Ascending aorta (tissue), 2 donors: ENCODE results near the gene CEP78. TPM values are rescaled to one million over a fixed set of nuclear protein-coding genes. Genes with fewer than 3 reads are reported as not detected.
"Not testable (repeated sequence)": the region's sequence is repeated elsewhere in the genome, so short reads cannot be mapped to it uniquely, and the experiment has no call there.

Experiments
- DNase-seq, 2 donors: peaks; one replicate each; pipeline ENCODE4 v3.0.0-alpha.2; 2019; ENCODE audit warnings: low spot score in 2 of 2
- H3K27ac ChIP-seq, 2 donors: fragments of 200-600 bp; sonication (generic); one replicate each; pipeline ENCODE4 v1.5.1; 2016 to 2017; ENCODE audit warnings: mild to moderate bottlenecking in 1 of 2
- H3K27me3 ChIP-seq: fragments of 200-600 bp; sonication (generic); one replicate; pipeline ENCODE4 v1.5.1; 2017
- H3K36me3 ChIP-seq, 2 donors: fragments of 200-600 bp; sonication (generic); one replicate each; pipeline ENCODE4 v1.5.1; 2016
- H3K4me1 ChIP-seq, 2 donors: fragments of 200-600 bp; sonication (generic); one replicate each; pipeline ENCODE4 v1.5.1; 2016 to 2017; ENCODE audit warnings: mild to moderate bottlenecking in 1 of 2
- H3K4me3 ChIP-seq, 2 donors: fragments of 200-600 bp; sonication (generic); one replicate each; pipeline ENCODE4 v1.5.1; 2016 to 2017; ENCODE audit warnings: mild to moderate bottlenecking in 1 of 2
- H3K9me3 ChIP-seq, 2 donors: fragments of 200-600 bp; sonication (generic); one replicate each; pipeline ENCODE4 v1.5.1; 2016
- intact Hi-C: fragments of 100-400 bp; cut with DNase I; formaldehyde crosslinking; loops from one replicate; pipeline ENCODE4 v1.15.1; 2023
- total RNA-seq: library from RNA; depleted of rRNA; stranded (reverse); fragments of >200 nt; gene quantifications from one replicate; pipeline ENCODE4 v1.1.0, GENCODE V29; 2016
- TF ChIP-seq, protein P1 (sequence below), 3 experiments: fragments of 200-600 bp in 2 of 3; fragments of 450-650 bp in 1 of 3; sonication (generic) in 2 of 3; IDR thresholded peaks; one replicate each; pipeline ENCODE4 v1.5.1; 2016 to 2019; ENCODE audit warnings: antibody characterized with exemption in 3 of 3, mild to moderate bottlenecking in 1 of 3, moderate library complexity in 1 of 3

Gene CEP78
- total RNA-seq, 1 donor from 2014 or later = 19.8 TPM

- intact Hi-C loops = no loop called here
- H3K27ac ChIP-seq = no peak overlapping the region
Observed at GRCh38 chr9:78191931-78192330, 43.9 kb upstream of the CEP78 start.

DNA sequence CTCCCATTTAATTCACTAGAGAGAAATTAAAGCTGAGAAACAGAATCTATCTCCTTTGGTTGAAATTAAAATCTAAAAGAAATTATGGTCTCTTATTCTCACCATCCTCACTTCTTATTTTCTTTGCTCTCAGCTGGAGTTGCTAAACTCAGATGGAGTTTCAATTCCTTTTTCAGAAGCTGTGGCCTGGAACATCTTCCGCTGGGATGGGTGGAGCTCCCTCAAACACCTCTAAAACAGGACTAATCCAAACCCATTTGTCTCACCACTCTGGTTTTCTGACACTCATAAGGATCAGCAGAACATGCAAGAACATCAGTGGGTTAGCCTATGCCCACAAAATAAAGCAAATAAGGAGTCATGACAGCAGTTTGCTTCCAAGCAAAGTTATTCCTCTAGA lies 39.6 kb upstream of the CEP78 start:
- no peaks in the 10 kb centered on the region for H3K4me1 ChIP-seq
- TF ChIP-seq, protein P1, sequence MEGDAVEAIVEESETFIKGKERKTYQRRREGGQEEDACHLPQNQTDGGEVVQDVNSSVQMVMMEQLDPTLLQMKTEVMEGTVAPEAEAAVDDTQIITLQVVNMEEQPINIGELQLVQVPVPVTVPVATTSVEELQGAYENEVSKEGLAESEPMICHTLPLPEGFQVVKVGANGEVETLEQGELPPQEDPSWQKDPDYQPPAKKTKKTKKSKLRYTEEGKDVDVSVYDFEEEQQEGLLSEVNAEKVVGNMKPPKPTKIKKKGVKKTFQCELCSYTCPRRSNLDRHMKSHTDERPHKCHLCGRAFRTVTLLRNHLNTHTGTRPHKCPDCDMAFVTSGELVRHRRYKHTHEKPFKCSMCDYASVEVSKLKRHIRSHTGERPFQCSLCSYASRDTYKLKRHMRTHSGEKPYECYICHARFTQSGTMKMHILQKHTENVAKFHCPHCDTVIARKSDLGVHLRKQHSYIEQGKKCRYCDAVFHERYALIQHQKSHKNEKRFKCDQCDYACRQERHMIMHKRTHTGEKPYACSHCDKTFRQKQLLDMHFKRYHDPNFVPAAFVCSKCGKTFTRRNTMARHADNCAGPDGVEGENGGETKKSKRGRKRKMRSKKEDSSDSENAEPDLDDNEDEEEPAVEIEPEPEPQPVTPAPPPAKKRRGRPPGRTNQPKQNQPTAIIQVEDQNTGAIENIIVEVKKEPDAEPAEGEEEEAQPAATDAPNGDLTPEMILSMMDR (IDR thresholded peaks at IDR 0.05) = no peak
- no peak for DNase-seq
- no peak overlapping the region for H3K4me3 ChIP-seq
- no peak overlapping the region for H3K27ac ChIP-seq
- H3K27me3 ChIP-seq = no peaks in the 10 kb centered on the region
- intact Hi-C loops = no loop called here
- no peaks in the 10 kb centered on the region for H3K9me3 ChIP-seq
- no peaks in the 10 kb centered on the region for H3K36me3 ChIP-seq

More at GRCh38 chr9:78191931-78192330, 43.9 kb upstream of the CEP78 start:
- TF ChIP-seq, protein P1 (IDR thresholded peaks at IDR 0.05) = no peak
- Histone ChIP-seq H3K9me3 (no peaks in the 10 kb centered on the region), H3K27me3 (no peaks in the 10 kb centered on the region), H3K4me3 (no peak overlapping the region), H3K36me3 (no peaks in the 10 kb centered on the region), H3K4me1 (no peaks in the 10 kb centered on the region)
- DNase-seq = no peak

DNA sequence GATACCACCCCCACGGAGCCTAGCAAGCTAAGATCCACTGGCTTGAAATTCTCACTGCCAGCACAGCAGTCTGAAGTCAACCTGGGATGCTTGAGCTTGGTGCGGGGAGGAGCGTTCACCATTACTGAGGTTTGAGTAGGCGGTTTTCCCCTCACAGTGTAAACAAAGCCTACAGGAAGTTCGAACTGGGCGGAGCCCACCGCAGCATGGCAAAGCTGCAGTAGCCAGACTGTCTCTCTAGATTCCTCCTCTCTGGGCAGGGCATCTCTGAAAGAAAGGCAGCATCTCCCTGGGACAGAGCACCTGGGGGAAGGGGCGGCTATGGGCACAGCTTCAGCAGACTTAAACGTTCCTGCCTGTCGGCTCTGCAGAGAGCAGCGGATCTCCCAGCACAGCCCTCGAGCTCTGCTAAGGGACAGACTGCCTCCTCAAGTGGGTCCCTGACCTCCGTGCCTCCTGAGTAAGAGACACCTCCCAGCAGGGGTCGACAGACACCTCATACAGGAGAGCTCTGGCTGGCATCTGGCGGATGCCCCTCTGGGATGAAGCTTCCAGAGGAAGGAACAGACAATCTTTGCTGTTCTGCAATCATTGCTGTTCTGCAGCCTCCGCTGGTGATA lies 34.6 kb upstream of the CEP78 start:
- H3K27me3 ChIP-seq, intact Hi-C loops, H3K4me3 ChIP-seq, H3K36me3 ChIP-seq, H3K9me3 ChIP-seq, H3K4me1 ChIP-seq, DNase-seq, H3K27ac ChIP-seq: not testable (repeated sequence)

DNA sequence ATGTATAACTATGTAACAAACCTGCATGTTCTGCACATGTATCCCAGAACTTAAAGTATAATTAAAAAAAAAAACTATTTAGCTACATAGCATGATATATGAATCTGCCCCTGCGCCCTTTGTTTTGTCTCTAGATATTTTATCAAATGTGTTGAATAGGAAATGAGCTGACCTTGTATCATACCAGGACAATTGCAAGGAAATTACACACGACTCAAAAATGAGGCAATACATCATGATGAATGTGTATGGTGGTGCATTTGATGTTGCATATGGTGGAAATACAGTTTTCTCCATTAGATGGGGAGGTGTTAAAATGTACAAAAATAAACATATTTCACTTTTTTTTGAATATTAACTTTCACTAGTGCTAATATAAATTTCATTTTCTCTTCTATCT lies 28.6 kb upstream of the CEP78 start:
- Histone ChIP-seq H3K27me3 (no peaks in the 10 kb centered on the region), H3K4me3 (no peak overlapping the region), H3K27ac (no peak overlapping the region), H3K36me3 (no peaks in the 10 kb centered on the region), H3K9me3 (no peaks in the 10 kb centered on the region), H3K4me1 (no peaks in the 10 kb centered on the region)
- TF ChIP-seq, protein P1 (IDR thresholded peaks at IDR 0.05) = no peak
- intact Hi-C loops = no loop called here
- DNase-seq = no peak

- Histone ChIP-seq H3K27me3 (no peaks in the 10 kb centered on the region), H3K36me3 (no peaks in the 10 kb centered on the region), H3K4me1 (no peaks in the 10 kb centered on the region), H3K9me3 (no peaks in the 10 kb centered on the region), H3K27ac (no peak overlapping the region), H3K4me3 (no peak overlapping the region)
- intact Hi-C loops = no loop called here
- no peak for DNase-seq
- TF ChIP-seq, protein P1 (IDR thresholded peaks at IDR 0.05) = no peak
Observed at GRCh38 chr9:78207901-78208300, 28.0 kb upstream of the CEP78 start.

GRCh38 chr9:78209127-78209526 lies 26.7 kb upstream of the CEP78 start:
- intact Hi-C loops = no loop called here
- H3K4me1 ChIP-seq = no peaks in the 10 kb centered on the region
- no peak for DNase-seq
- H3K4me3 ChIP-seq = no peak overlapping the region
- H3K27me3 ChIP-seq = no peaks in the 10 kb centered on the region
- H3K36me3 ChIP-seq = no peaks in the 10 kb centered on the region
- TF ChIP-seq, protein P1 (IDR thresholded peaks at IDR 0.05) = no peak
- no peak overlapping the region for H3K27ac ChIP-seq
- H3K9me3 ChIP-seq = no peaks in the 10 kb centered on the region
